D721Med (cell line): Measurements from ENCODE around the gene PAWR.

Source experiments
- DNase-seq: peaks from one replicate; pipeline ENCODE4 v3.0.0; 2011; ENCODE audit warnings: low spot score; ENCODE audit not compliant: insufficient read length
- FAIRE-seq: peaks from 2 replicates; lab custom pipeline; 2011; peaks lifted over from hg19 to GRCh38; lab: Jason Lieb, UNC
- CTCF ChIP-seq: IDR thresholded peaks from 2 replicates; pipeline ENCODE4 v1.5.1; 2012; ENCODE audit warnings: mild to moderate bottlenecking, control low read depth; ENCODE audit not compliant: insufficient read depth; ENCODE audit errors: missing control alignments

PAWR gene

DNA sequence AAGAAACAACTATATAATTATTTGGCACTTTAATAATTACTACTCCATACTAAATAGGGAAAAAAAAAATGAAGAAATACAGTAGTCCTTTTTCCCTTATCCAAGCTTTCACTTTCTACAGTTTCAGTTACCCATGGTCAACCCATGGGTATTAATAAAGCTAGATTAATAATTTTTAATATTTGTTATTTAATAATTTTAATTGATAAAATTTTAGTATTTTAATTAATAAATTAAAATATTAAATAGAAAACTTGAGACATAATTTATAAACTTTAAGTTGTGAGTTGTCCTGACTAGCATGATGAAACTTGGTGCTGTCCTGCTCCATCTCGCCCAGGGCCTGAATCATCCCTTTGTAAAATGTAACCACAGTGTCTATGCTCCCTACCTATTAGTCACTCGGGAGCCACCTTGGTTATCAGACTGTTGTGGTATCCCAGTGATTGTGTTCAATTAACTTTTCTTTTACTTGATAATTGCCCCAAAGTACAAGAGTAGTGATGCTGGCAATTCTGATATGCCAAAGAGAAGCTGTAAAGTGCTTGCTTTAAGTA, 71.8 kb downstream of the PAWR start:
- FAIRE-seq (no peak), DNase-seq (no peak)
- no peak for TF ChIP-seq CTCF

- DNase-seq (no peak), FAIRE-seq (no peak)
- no peak for TF ChIP-seq CTCF
Measured at GRCh38 chr12:79617696-79618095, 73.1 kb downstream of the PAWR start.

DNA sequence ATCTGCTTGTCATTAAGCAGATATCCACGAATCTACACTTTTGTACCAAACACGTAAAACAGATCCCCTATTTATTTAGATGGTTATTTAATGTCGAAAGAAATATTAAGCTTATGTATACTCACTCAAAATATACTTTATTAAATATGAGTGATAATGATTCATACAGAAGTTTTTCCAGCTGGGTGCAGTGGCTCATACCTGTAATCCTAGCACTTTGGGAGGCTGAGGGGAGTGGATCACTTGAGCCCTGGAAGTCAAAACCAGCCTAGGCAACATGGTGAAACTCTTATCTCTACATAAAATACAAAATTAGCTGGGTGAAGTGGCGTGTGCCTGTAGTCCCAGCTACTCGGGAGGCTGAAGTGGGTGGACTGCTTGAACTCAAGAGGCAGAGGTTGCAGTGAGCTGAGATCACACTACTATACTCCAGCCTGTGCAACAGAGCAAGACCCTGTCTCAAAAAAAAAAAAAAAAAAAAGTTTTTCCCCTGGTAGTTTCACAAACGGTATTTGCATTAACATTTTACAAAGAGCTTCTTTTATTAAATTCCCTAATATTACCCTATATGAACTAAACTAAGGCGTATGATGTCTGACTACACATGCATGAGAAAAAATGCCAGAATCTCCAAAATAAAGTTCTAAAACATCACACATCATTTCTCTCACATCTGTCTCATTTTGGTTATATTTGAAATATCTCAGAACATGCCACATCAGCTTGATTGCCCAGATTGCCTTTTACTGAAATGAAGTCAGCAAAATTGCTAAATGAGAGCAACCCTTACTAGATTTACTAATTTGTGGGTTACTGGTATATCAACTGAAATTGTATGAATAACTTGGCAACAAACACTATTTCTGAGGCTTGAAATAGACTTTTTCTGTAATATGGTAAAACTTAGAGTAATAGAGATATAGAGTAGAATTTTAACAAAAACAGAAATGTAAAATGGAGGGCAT, 74.9 kb downstream of the PAWR start:
- no peak for TF ChIP-seq CTCF
- FAIRE-seq (no peak), DNase-seq (no peak)

GRCh38 chr12:79614730-79615129, 76.0 kb downstream of the PAWR start:
- FAIRE-seq (no peak), DNase-seq (no peak)
- TF ChIP-seq CTCF = no peak

- FAIRE-seq = no peak
- no peak for TF ChIP-seq CTCF
- no peak for DNase-seq
Measured at GRCh38 chr12:79601908-79602307, 88.9 kb downstream of the PAWR start.

DNA sequence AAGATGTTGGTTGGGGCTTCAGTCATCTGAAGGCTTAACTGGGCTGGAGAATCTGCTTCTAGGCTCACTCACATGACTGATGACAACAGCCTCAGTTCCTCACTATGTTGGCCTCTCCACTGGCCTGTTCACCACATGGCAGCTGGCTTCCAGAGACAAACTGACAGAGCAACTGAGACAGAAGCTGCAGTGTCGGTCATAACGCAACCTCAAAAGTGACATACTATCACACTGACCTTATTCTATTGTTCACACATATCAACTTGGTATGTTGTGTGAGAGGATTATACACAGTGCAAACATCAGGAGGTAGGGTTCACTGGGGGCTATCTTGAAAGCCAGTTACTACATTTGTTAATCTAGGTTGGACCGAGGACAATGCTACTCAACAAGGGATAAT, 92.9 kb downstream of the PAWR start:
- no peak for FAIRE-seq
- no peak for DNase-seq
- TF ChIP-seq CTCF = no peak
